Activated CD4-positive, CD25-positive, alpha-beta regulatory T cell treated with anti-CD3 and anti-CD28 coated beads, Interleukin-2, amount 50 U/mL, for 24 hours (primary cell): Measurements from ENCODE around the gene UPF1.

Experiments
- ATAC-seq, 2 donors: fragments of 150-1000 bp; cut with Tn5 transposase; one replicate each; pipeline ENCODE4 v1.10.0; 2021; ENCODE audit warnings: mild to moderate bottlenecking in 1 of 2, moderate library complexity in 1 of 2

The UPF1 gene

DNA sequence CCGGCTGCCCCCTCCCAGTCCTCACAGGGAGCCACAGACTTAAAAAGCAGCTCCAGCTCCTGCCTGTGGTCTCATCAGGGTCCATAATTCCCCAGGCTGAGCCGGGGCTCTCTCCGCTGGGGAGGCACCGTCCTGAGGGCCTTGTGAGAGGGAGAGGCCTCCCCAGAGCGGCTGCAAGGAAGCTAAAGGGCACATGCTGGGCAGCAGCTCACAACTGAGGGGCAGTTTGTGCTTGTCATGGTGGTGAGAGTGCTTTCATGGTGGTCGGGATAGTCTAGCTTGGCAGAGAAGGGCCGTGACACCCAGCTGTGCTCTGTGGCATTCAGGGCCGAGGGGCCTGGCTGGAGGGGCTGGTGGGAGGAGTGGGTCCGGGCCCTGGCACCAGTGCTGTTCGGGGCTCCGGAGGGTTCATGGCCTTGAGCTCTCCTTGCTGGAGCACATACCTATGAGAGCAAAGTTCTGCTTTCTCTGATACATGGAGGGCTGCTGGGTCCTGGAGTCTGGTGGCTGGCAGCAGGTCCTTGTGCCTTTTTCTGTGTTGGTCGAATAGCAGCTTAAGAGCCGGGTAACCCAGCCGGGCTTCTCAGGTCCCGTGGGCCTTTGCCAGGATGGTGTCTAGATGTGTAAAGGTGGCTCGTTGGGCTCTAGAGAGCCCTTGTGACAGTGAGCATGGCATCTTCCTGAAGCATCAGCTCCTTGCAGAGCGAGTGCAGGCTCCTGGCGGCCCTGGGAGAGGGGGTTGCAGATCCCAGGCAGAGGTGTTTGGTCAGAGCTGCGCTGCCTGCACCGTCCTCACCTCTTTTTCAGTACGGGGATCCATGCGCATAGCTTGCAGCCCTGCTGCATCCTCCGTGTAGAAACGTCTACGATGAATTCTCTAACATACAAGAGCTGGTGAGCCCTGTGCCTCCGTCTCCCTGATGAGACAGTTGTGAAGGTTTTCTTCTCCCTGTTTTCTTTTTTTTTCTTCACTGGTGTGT, 8.8 kb downstream of the UPF1 start:
- no peak for ATAC-seq

DNA sequence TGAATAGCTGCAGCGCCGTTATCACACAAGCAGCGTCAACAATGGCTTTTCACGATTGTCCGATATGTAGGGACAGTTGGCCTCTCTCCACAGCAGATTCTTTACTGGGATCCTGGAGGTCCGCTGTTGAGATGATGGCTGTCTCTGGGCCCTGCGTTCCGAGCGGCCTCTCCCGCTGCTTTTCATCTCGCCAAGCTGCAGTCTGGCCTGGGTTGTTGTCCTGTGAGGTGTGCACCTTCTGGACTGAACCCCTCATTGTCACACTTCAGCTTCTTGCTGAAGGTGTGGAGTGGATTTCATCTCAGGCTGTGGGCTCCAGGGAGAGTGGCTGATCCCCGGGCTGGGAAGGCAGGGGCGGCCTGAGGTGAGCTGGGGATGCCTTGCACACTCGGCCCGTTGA, 9.6 kb downstream of the UPF1 start:
- ATAC-seq = no peak

DNA sequence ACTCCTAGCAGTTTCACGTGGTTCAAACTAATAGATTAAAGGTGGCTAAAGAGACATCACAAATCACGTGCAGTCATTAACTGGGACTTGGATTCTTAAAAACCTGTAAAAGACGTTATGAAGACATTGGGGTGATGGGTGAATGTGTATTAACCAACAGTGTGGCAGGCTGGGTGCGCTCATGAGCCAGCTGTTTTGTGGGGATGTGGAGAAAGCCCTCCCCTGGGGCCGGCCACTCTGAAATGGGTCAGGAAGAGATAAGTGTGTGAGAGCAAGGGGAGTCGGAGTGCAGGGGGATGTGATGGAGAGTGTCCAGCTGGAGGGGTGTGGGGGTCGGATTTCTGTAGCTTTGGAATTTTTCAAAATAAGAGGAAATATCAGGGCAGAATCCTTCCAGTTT, 10.4 kb downstream of the UPF1 start:
- no peak for ATAC-seq

DNA sequence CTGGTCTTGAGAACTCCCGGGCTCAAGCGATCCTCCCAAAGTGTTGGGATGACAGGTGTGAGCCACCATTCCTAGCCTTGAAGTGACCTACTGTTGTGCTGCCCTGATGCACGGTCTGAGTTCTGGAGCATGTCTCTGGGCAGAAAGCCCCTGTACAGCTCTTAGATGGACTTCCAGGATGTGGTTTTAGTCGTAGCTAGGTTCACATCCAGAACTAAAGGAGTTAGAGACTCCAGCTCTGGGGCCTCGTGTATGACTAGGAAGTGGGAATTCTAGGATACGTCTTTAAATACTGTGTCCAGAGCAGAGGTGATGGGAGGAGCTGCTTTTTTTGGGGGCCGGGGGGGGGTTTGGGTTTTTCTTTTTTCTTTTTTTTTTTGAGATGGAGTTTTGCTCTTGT, 12.2 kb downstream of the UPF1 start:
- no peak for ATAC-seq

DNA sequence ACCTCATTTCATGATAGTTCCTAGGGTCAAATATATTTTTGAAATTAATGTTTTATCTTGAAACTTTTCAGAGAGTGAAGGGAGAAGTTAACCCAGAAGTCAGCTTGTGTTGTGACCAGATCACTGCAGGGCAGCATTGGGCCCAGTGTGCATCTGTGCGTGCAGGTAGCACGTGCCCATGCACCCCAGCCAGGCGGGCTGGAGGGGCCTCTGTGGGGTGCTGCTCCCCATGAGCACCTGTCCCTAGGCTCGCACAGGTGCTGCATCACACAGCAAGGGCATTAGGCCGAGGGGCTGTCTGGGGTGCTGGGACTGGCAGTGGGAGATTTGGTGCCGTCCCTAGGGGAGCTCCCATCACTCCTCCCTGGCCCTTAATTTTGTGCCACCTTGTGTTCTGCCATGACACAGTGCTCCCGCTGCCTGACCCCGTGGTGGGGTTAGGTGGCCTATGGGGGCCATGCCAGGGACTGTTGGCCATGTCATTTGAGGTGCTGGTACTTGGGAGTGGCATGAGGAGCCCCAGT, 13.1 kb downstream of the UPF1 start:
- ATAC-seq = no peak

DNA sequence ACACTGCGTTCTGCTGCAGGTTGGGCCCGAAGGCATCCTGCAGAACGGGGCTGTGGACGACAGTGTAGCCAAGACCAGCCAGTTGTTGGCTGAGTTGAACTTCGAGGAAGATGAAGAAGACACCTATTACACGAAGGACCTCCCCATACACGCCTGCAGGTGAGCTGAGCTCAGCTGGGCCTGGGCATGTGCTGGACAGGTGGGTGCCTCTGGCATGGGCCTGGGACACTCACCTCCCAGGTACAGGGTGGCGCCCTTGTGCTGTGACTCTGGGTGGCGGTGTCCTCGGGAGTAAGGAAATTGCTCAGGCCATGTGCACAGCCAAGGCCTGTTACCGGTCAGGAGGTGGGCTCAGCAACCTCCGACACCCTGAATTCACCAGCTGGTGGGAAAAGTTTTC, 14.2 kb downstream of the UPF1 start:
- no peak for ATAC-seq

DNA sequence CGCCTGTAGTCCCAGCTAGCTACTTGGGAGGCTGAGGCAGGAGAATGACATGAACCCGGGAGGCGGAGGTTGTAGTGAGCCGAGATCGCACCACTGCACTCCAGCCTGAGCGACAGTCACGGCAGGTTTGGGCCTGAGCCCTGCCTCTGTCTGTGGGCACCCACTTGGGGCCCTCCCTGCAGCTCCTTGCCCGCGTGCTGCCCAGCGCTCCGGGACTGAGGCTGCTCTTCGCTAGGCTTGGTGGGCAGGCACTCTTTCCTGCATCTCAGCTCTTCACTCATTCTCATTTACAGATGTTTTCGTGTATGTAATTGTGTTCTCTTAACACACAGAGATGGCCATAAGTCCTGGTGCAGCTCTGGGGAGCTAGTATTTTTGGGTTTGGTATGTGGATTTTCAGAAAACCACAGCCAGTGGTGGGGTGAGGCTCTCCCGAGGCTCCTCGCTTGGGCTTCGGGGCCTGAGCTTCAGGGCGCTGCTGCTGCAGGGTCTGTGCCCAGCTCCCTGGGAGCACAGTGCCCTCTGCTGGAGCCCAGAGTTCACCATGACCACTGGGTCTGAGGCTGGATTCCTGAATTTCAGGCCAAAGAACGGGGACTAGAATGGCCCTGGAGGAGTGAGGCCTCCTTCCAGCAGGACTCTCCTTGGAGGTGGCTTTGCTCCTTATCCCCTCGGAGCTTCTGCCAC, 15.2 kb downstream of the UPF1 start:
- peak; percentile 79 to 83 for ATAC-seq

DNA sequence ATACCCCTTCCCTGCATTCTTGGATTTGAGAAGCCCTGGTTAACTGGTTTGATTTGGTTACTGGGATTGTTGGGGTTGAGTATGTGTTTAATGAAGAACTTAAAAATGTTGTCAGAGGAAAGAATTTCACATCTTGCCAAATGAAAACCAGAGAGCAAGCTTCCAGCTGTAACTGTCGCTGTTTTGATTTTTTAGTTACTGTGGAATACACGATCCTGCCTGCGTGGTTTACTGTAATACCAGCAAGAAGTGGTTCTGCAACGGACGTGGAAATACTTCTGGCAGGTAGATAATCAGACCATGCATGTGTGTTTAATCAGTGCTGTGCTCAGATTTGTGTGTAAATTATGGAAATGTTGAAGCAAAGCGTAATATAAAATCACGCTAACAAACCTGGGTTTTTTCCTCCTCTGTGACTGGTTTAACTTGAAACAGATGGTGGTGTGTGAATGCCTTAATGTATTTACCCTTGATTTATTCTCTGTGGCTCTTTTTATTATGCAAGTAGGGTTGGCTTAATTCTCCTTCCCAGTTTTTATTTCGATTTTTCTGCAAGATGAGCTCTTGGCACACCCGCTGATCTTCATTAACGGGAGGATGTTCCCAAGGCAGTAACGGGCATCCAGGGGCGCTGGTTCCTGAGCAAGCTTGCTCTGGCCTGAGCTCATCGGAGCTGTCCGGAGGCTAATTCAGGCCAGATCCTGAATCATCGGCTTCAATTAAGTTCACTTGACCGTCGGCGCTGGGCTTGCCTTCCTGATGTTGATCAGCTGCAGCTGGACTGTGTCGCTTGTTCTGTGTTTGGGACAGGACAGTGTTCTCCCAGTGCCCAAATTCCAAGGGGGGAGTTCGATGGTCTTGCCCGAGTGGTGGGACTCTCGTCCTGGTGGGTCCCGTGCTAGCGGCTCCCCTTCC, 16.0 kb downstream of the UPF1 start:
- no peak for ATAC-seq

DNA sequence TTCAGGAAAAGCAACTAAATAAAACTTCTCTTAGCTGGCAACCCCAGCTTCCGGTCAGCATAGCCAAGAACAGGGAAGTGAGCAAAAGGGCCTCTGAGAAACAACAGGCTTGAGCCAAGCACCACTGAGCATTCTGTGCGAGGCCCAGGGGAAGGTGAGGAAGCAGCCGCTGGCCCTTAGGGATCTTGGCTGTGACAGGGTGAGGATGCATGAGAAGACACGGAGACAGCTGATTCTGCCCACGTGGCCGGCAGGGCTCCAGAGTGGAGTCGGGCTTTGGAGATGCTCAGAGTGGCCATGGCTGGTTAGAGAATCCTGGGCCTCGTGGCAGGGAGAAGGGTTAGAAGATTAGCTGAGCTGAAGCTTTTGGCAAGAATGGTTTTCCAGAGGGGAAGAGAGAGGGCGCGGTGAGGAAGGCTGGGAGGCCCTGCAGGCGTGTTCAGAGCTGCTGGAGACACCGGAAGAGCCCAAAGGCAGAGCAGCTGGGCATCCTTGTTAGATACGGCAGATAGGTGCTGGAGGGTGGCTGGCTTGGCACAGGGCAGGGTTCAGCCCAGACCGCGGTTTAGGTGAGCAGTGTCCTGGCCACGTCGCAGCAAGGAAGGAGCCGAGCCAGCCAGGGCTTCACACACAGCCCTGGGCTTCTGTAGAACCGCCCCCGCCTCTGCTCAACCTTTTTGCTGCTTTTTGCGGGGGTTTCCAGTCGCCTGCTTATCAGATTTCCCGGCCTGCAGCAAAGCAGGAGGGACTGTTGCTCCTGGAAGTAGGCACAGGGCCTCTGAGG, 17.3 kb downstream of the UPF1 start:
- peak in 1 of 2 donors; percentile 26 for ATAC-seq

DNA sequence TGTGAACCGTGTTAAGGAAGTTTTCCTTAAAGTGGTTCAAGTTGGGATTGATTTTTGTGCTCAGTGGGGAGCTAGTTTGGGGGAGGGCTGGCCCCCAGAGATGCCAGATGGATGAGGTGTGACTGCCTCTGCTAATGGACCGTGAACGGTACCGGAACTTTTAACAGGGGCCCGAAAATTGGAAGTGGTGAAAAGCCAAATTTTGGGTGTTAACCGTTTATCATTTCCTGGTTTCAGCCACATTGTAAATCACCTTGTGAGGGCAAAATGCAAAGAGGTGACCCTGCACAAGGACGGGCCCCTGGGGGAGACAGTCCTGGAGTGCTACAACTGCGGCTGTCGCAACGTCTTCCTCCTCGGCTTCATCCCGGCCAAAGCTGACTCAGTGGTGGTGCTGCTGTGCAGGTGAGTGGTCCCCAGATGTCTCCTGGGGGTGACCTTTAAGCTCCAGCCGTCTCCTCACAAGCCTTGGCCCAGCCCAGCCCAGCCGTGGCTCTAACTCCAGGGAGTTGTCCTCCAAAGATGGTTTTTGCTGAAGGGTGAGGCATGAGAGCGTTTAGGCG, 18.2 kb downstream of the UPF1 start:
- peak in 1 of 2 donors; percentile 9 for ATAC-seq

DNA sequence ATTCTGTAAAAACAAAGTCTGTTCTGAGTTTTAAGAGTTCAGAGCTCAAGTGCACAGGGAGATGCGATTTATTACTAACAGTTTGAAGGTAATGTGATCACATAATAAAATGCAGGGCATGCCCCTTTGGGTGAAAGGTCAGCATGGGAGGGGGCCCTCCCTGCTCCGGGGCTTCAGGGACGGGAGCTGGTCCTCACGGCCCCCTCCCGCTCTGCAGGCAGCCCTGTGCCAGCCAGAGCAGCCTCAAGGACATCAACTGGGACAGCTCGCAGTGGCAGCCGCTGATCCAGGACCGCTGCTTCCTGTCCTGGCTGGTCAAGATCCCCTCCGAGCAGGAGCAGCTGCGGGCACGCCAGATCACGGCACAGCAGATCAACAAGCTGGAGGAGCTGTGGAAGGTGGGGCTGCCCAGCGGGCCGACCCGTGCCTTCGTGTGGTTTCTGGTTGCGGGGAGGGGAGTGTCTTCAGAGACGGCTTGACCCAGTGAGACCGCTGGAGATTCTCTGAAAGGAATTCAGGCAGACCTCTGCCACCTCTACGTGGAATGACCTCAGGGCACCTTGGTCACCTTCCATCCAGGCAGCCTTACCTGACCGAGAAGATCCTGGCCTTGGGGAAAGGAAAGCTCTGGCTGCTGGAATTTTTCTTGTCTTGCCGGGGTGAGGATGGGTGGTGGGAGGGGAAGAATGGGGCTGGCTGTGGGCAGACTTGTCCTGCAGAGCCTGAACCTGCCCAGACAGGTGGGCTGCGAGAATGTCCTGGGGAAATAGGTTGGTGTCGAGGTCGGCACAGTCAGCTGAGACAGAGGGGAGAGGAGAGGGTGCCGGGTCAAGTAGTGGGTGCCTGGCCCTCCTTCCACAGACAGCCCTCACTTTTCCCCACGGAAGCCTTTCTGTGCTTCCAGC, 19.0 kb downstream of the UPF1 start:
- no peak for ATAC-seq

DNA sequence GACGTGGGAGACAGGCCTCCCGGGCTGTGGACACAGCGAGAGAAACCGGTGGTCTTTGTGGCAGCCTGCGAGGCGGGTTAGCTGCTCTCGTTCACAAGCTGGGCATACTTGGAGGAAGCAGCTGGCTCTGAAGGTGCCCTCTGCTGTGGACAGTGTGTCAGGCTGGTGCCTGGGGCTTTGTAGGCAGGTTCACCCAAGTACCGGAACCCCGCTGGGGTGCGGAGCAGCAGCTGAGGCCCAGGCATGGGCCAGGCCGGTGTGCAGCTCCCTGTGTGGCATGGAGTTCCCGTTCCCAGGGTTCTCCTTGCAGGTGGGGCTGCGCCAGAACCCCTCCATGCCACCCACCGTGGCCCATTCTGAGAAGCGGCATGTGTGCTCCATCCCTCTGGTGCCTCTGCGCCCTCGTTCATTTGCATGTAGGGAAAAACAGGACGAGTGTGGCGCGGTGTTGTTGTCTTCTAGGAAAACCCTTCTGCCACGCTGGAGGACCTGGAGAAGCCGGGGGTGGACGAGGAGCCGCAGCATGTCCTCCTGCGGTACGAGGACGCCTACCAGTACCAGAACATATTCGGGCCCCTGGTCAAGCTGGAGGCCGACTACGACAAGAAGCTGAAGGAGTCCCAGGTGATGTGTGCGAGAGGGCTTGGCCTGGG, 20.0 kb downstream of the UPF1 start:
- ATAC-seq = no peak

DNA sequence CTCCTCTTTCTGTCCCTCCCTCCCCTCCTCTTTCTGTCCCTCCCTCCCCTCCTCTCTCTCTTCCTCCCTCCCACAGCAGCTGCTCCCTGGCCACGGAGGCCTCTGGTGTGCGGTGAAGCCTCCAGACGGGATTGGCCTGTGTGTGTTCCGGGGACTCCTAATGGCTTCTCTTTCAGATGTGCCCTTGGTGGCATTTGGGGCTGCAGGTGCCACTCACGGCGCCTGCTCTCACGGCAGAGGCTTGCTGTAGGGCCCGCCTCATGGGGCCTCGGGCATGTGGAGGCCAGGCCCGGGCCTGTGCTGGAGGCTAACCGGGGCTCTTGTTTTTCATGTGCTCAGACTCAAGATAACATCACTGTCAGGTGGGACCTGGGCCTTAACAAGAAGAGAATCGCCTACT, 20.9 kb downstream of the UPF1 start:
- no peak for ATAC-seq

DNA sequence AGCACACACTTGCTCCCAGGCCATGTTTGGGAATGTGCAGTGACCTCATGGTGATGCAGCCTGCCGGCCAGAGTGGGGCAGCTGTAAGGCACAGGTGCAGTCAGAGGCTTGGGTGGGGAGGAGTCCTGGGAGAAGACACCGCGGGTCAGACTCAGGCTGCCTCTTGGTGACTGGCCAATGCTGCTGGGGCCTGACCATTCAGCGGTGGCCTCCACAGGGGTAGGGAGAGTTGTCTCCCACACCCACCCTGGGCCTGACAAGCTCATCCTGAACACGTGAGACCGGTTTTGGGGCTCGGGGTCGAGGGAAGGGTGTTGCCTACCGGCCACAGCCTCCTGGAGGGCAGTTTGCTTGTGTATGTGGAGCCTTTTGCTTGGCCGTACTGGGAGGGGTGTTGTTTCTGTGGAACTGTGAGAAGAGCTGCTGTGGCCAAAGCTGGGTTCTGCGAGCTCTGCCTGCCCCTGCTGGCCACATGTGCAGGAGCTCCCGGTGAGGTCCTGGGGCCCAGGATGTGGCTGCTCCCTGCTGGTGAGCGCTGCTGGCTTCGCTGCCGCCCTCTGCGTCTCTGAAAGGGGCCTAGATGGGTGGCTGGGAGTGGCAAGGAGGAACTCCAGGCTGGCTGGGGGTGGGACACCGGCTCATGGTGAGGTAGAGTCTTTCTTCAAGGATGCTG, 22.1 kb downstream of the UPF1 start:
- ATAC-seq = no peak

DNA sequence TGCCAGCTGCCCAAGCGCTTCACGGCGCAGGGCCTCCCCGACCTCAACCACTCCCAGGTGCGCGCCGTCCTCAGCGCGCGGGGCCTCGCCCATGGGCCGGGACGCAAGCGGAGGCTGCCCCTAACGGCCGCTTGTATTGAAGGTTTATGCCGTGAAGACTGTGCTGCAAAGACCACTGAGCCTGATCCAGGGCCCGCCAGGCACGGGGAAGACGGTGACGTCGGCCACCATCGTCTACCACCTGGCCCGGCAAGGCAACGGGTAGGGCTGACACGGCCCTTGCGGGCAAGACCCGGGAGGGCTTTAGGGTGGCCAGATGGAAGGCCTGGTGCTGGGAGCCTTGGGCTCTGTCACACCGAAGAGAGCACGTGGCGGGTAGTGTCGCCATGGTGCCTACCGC, 23.2 kb downstream of the UPF1 start:
- ATAC-seq = no peak

DNA sequence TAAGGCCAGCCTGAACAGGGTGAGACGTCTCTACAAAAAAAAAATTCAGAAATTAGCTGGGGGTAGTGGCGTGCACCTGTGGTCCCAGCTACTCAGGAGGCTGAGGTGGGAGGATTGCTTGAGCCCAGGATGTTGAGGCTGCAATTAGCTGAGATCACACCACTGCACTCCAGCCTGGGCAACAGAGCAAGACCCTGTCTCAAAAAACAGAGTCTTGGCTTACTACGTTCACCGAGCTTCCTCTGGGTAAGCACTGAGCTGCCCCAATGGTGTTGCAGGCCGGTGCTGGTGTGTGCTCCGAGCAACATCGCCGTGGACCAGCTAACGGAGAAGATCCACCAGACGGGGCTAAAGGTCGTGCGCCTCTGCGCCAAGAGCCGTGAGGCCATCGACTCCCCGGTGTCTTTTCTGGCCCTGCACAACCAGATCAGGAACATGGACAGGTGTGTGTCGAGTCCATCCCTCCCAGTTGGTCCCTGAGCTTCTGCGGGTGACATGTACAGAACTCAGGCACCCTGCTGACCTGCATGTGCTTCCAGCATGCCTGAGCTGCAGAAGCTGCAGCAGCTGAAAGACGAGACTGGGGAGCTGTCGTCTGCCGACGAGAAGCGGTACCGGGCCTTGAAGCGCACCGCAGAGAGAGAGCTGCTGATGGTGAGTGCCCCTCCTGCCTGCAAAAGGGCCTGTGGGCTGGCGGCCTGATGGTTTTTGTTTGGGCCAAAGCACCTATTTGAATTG, 24.1 kb downstream of the UPF1 start:
- ATAC-seq = no peak

DNA sequence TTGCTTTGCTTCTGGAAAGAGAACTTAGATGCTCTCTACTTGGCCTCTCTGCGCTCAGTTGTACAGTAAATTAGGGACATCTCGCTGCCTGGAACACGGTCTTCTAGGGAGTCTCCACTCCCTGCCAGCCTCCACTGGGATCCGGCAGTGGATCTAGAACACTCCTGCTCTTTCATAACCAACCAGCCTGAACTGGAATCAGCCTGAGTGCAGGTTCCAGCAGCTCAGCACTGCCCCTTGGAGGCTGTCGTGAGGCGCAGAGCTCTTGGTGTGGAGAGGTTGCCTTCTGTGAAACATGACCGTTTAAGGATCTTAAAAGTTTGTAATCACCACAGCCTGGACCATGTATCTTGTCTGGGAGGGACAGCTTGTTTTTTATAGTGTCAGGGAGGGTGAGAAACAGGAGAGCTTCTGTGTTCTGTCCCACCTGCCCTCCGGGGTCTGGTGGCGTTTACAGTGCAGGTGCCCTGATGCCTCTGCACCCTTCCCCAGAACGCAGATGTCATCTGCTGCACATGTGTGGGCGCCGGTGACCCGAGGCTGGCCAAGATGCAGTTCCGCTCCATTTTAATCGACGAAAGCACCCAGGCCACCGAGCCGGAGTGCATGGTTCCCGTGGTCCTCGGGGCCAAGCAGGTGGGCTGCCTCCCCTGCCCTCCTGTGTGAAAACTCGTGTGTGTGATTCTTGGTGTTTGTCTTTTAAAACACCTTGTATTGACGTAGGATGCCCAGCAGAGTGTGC, 24.8 kb downstream of the UPF1 start:
- ATAC-seq = no peak

DNA sequence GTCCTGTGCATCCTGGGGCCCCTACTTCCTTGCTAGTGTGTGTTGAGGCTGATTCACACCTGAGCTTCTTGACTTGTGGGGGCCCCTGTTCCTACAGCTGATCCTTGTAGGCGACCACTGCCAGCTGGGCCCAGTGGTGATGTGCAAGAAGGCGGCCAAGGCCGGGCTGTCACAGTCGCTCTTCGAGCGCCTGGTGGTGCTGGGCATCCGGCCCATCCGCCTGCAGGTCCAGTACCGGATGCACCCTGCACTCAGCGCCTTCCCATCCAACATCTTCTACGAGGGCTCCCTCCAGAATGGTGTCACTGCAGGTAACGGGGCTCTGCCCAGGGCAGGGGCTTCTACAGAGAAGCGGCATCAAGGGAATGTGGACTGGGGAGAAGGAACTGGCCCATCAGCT, 25.5 kb downstream of the UPF1 start:
- ATAC-seq = no peak
